ENCODE results near the gene XXYLT1.
A peak's percentile ranks its signal among the peaks of the same experiment; 100 is the strongest.

XXYLT1 gene

GRCh38 chr3:195160908-195161434, 110.0 kb downstream of the XXYLT1 start:
- no peak for TF ChIP-seq PATZ1 (CRISPR knock-in tag; IDR thresholded peaks at IDR 0.05; ENCODE audit: borderline replicate concordance)
- no peak for ATAC-seq

GRCh38 chr3:195160257-195160898, 110.6 kb downstream of the XXYLT1 start:
- peak; percentile 83 for ATAC-seq
- TF ChIP-seq CSRNP3 (CRISPR knock-in tag; IDR thresholded peaks at IDR 0.05) = no peak
- no peak for TF ChIP-seq ZFP3 (CRISPR knock-in tag; IDR thresholded peaks at IDR 0.05)
- no peak for TF ChIP-seq ZNF8 (CRISPR knock-in tag; IDR thresholded peaks at IDR 0.05)
- TF ChIP-seq ZNF565 (CRISPR knock-in tag; conservative IDR thresholded peaks at IDR 0.05; ENCODE audit: low read depth) = no peak
- no peak for TF ChIP-seq POU6F1 (CRISPR knock-in tag; IDR thresholded peaks at IDR 0.05; ENCODE audit: borderline replicate concordance, low read depth)
- TF ChIP-seq ZC3H10 (CRISPR knock-in tag; IDR thresholded peaks at IDR 0.05) = no peak
- no peak for TF ChIP-seq CREB5 (CRISPR knock-in tag; IDR thresholded peaks at IDR 0.05; ENCODE audit: low read depth)

- TF ChIP-seq OSR1 (CRISPR knock-in tag; IDR thresholded peaks at IDR 0.05) (no peak), TSHZ2 (CRISPR knock-in tag; IDR thresholded peaks at IDR 0.05) (no peak), GLIS3 (CRISPR knock-in tag; IDR thresholded peaks at IDR 0.05) (no peak), ARNTL (CRISPR knock-in tag; IDR thresholded peaks at IDR 0.05; ENCODE audit: borderline replicate concordance, low read depth) (no peak), SNAI2 (CRISPR knock-in tag; IDR thresholded peaks at IDR 0.05) (no peak), ESRRG (CRISPR knock-in tag; IDR thresholded peaks at IDR 0.05) (no peak), RARB (CRISPR knock-in tag; IDR thresholded peaks at IDR 0.05) (no peak), PATZ1 (CRISPR knock-in tag; IDR thresholded peaks at IDR 0.05; ENCODE audit: borderline replicate concordance) (no peak), CREB5 (CRISPR knock-in tag; IDR thresholded peaks at IDR 0.05; ENCODE audit: low read depth) (no peak), ZNF70 (CRISPR knock-in tag; IDR thresholded peaks at IDR 0.05) (no peak), TOX (CRISPR knock-in tag; IDR thresholded peaks at IDR 0.05; ENCODE audit: borderline replicate concordance) (no peak), ZNF565 (CRISPR knock-in tag; conservative IDR thresholded peaks at IDR 0.05; ENCODE audit: low read depth) (no peak), BACH2 (CRISPR knock-in tag; IDR thresholded peaks at IDR 0.05; ENCODE audit: borderline replicate concordance) (no peak)
- ATAC-seq = peak; percentile 4; the same call in 1 of the 3 replicates
Observed at GRCh38 chr3:195159814-195160165, 111.2 kb downstream of the XXYLT1 start.
